Hematopoietic multipotent progenitor cell treated with erythropoietin and hydrocortisone succinate and interleukin-3 and kit ligand, for 6 days (in vitro differentiated cells): ENCODE data around the gene NCBP2L.

ENCODE experiments used
- DNase-seq: peaks from one replicate; pipeline ENCODE4 v3.0.0-alpha.2; 2015

The NCBP2L gene

GRCh38 chrX:107818900-107819521 is 41.5 kb downstream of the NCBP2L start:
- no peak for DNase-seq

DNA sequence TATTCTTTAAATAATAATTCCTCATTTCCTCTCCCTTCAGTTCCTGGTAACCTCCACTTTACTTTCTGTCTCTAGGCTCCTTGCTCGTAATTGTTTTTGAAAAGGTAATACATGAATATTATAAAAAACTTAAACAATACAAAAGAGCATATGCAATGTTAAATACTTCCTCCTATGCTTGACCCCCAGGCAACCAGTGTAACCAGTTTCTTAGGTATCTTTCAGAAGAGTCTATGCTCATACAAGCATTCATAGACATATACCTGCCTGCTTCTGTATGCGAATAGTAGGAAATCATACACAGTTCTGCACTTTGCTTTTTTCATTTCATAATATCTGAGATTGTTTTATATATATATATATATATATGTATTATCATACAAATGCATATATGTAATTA is 45.5 kb downstream of the NCBP2L start:
- DNase-seq: no peak

DNA sequence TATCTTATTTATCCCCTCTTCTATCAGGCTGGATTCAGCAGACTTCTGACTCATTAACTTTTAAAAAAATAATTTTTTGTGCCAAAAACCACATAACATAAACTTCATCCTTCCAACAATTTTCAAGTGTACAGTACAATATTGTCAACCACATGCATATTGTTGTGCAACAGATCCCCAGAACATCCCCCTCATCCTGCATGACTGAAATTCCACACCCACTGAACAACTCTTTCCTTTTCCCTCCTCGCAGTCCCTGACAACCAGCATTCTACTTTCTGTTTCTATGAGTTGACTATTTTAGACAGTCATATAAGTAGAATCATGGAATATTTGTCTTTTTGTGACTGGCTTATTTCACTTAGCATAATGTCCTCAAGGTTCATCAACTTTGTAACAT is 45.9 kb downstream of the NCBP2L start:
- no peak for DNase-seq

- peak; percentile 13 for DNase-seq
Measured at GRCh38 chrX:107825698-107826237, 48.2 kb downstream of the NCBP2L start, which contains the start of gene MID2. Gene MID2 (plus strand): TSS chrX:107825866. CDS start chrX:107826427, 561 bp downstream.

DNA sequence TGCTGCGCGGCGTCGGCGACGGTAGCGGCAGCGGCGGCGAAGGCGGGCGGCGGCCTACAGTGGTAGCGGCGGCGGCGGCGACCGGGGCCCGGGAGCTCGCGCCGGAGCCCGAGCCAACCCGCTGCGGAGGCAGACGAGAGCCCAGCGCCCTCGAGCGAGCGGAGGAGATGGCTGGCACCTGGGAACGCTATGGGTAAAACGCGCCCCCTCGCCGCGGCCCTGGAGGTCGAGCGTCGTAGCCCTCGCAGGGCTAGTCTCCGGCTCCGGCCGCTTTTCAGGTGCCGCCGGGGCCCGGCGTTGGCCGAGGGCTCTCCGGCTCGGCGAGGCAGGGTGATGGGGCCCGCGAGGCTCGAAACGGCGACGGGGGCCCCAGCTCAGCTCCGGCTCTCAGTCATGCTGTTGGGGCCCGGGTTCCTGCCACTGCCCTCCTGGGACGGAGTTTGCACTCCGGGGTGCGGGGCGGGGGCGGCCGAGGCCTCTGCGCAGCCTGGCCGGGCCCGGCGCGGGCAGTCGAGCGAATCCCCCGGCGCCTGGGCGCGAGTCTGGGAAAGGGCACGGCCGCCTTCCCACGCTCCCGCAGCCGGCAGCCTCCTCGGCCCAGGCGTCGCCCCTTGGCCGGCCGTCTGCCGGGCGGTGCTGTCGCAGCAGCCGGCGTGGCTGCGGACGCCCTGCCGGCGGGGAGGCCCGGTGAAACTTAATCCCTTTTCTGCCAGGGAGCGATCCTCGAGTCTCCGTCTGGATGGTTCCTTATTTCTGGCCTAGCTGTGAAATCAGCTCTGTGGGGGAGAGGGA is 48.9 kb downstream of the NCBP2L start:
- peak; percentile 28 for DNase-seq

DNA sequence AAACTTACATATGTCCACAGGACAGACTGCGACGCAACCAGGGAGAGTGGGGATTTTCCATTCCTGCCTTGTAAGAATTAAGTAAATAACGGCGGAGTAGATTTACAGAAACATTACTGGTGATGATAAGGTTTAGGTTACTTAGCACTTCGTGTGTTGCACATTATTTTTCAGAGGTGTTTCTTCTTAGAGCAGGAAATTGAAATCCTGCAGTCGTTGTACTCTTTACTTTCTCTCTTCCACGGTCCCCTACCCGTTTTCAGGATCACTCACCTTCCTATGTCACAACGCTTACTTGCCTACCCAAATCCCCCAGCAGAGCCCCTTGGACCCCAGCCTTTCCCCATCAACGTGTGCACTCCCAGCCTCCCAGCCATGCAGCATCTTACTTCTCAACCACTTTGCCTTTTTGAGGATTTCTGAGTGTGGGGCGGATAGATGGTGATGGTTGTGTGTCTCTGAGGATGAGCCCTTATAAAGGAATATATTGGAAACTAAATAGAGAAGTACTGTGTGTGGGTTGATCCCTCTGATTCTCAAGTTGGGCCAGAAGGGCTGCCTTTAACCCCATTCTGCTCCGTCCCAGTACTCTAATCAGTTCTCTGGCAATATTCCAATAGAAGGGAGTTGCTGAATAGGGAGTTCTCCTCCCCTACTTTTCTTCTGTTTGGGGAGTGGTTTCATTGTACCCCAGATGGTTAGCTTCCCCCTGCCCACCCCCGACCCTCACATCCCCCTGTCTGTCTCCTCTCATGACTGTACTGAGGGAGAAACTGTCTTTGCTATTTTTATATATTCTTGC is 49.7 kb downstream of the NCBP2L start:
- DNase-seq: peak; percentile 14

- DNase-seq: no peak
Measured at GRCh38 chrX:107827852-107828251, 50.3 kb downstream of the NCBP2L start.

GRCh38 chrX:107829878-107830277 is 52.3 kb downstream of the NCBP2L start:
- no peak for DNase-seq

DNA sequence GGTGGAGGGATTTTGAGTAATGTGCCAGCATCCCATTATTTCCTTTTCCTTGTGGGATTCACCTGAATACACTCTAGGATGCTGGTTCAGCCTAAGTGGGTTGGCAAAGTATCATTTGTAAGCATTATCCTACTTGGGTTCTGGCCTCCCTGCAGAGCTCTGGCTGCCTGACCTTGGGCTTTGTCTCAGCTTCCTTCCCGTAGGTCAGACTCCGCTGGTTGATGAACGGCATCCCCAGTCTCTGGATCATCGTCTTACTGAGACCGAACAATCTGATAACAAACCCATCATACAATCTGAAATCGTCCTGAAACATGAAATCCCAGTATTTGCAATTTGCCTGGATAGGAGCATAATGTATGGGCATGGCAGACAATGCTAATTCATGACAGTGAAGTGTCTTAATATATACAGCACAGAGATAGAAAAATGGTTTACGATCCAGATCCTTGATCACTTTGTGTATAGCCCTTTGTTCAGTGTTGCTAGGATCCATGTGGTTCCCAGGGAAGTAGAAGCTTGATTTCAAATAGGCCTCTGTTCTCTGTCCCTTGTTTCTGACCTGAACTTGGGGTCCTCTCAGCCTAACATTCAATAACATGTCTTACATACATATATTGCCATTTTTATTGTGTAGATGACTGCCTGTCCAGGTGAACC is 53.7 kb downstream of the NCBP2L start:
- no peak for DNase-seq

DNA sequence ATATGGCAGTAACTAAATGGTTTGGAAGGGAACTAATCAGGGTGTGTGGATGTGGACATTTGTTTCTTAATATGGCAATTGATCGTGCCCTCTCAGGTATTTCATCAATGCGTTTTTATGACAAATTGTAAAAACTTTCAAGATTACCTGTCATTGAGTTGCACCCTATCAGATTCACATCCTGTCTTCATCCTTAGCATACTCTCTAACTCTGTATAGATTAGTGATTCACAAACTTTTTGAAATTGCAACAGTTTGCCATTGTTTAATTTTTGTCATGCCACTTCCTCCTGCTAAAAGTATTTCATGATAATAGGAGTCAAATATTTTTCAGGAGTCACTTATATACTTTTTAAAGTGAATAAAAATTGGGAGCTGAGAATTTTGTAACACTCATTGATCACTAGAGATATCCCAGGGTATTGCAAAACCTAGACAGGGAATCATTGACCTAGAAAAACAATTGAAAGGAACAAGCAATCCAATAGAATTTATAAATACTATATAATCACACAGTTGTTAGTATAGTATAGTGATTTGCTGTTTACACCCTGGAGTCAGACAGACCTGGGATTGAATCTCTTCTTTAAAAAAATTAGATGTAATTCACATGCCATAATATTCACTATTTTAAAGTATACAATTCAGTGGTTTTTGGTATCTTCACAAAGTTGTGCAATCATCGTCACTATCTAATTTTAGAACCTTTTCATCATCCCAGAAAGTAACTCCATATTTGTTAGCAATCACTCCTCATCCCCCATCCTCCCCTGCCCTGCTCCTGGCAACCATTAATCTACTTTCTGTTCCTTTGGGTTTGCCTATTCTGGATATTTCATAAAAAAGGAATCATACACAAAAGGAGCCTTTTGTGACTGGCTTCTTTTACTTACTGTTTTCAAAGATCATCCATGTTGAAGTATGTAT is 57.0 kb downstream of the NCBP2L start:
- DNase-seq: no peak

DNA sequence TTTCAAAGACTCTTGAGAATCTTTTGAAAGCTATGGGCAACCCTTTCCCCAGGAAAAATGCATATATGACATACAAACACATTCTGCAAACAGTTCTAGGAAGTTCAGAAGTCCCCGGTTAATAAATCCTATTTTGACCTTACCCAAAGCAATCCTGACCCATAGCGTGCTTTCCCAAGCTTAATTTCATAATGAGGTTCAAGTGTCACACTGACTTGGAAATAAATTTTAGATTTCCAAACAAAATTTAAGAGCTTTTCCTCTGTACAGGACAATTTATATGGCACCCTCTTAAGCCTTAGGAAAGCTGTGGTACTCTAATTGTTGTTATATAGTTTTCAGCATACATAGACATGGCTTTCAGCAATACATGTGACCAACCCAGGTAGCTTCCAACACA is 59.4 kb downstream of the NCBP2L start:
- DNase-seq: no peak

GRCh38 chrX:107840971-107841370 is 63.4 kb downstream of the NCBP2L start:
- DNase-seq: no peak

DNA sequence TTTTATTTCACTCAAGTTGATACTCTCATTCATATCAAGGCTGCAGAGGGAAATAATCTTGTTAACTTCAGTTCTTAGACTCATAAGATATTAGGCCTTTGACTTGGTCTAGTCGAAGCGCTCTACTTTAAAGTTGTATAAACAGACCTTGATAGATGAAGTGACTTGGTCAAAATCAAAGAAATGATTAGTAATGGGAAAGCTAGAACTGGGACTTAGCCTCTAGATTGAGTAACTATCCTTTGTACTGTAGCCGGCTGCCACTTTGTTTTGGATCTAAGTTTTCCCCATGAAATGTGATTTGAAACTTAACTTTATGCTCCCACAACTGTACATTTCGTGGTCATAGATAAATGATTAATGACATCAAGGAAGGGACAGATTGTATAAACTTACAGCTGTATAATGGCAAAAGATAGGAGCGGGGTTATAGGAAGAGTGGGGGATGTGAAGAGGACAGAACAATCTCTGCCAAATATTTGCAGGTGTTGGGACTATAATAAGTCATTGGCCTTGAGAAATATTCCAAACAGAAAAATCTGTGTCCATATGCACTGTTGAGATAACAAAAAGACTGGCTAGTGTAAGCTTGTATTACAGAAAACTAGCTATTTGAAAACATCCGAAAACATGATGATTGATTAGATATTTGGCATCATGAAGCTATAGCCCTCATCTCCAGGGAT is 65.3 kb downstream of the NCBP2L start:
- DNase-seq: no peak
